Naive thymus-derived CD4-positive, alpha-beta T cell (primary cell): ENCODE data around the gene MAP2K3. TPM values are rescaled to one million over a fixed set of nuclear protein-coding genes. Genes with fewer than 3 reads are reported as not detected.
"Not testable (repeated sequence)": the region's sequence is repeated elsewhere in the genome, so short reads cannot be mapped to it uniquely, and the experiment has no call there.

ENCODE experiments used
- ATAC-seq: fragments of 150-1000 bp; cut with Tn5 transposase; 2 replicates; pipeline ENCODE4 v1.10.0; 2021; ENCODE audit warnings: mild to moderate bottlenecking, moderate library complexity
- CTCF ChIA-PET: fragments of 350-600 bp; sonication (Branson Sonifier 250); formaldehyde crosslinking; loops from one replicate; lab custom pipeline; 2021; ENCODE audit warnings: antibody characterized with exemption; lab: Charles Lee
- POLR2A ChIA-PET: fragments of 350-600 bp; sonication (Branson Sonifier 250); formaldehyde crosslinking; loops from one replicate; lab custom pipeline; 2021; ENCODE audit warnings: antibody characterized with exemption, inconsistent platforms; lab: Charles Lee
- DNase-seq, 9 donors: peaks; one replicate each; pipeline versions ENCODE4 v3.0.0 to v3.0.0-alpha.2; 2020 to 2022; ENCODE audit warnings: mixed read lengths in 1 of 9
- H3K27ac ChIP-seq: one replicate; pipeline ENCODE4 v1.7.0; 2013; ENCODE audit warnings: mild to moderate bottlenecking, low read depth, low read length, moderate library complexity
- H3K27me3 ChIP-seq, 2 donors: one replicate each; pipeline ENCODE4 v1.7.0; 2013; ENCODE audit warnings: low read length in 2 of 2, mild to moderate bottlenecking in 2 of 2, moderate library complexity in 2 of 2; ENCODE audit not compliant: control insufficient read depth in 2 of 2, insufficient read depth in 2 of 2
- H3K36me3 ChIP-seq, 3 experiments: 1 replicate in 2 of 3; 2 replicates in 1 of 3; pipeline ENCODE4 v1.7.0; 2013; ENCODE audit warnings: low read length in 3 of 3, mild to moderate bottlenecking in 3 of 3, moderate library complexity in 1 of 3; ENCODE audit not compliant: insufficient read depth in 3 of 3, control insufficient read depth in 2 of 3
- H3K4me1 ChIP-seq, 2 donors: one replicate each; pipeline ENCODE4 v1.7.0; 2013; ENCODE audit warnings: low read length in 2 of 2, mild to moderate bottlenecking in 2 of 2, moderate library complexity in 1 of 2; ENCODE audit not compliant: control insufficient read depth in 2 of 2, insufficient read depth in 2 of 2
- H3K4me3 ChIP-seq: 2 replicates; pipeline ENCODE4 v1.7.0; 2013; ENCODE audit warnings: mild to moderate bottlenecking, low read length
- H3K9me3 ChIP-seq, 3 experiments: 1 replicate in 2 of 3; 2 replicates in 1 of 3; pipeline ENCODE4 v1.7.0; 2013; ENCODE audit warnings: low read length in 3 of 3; ENCODE audit not compliant: control insufficient read depth in 2 of 3
- H3K27ac Mint-ChIP-seq, 9 donors: one replicate each; pipeline ENCODE4 v1.8.0; 2020 to 2022; ENCODE audit warnings: mixed read lengths in 9 of 9, mild to moderate bottlenecking in 8 of 9, moderate library complexity in 5 of 9, inconsistent platforms in 2 of 9
- H3K27me3 Mint-ChIP-seq, 5 donors: one replicate each; pipeline ENCODE4 v1.8.0; 2021 to 2022; ENCODE audit warnings: mixed read lengths in 5 of 5, mild to moderate bottlenecking in 1 of 5
- H3K36me3 Mint-ChIP-seq, 5 donors: one replicate each; pipeline ENCODE4 v1.8.0; 2020 to 2022; ENCODE audit warnings: mixed read lengths in 5 of 5, mild to moderate bottlenecking in 3 of 5, inconsistent platforms in 1 of 5
- H3K4me1 Mint-ChIP-seq, 7 donors: one replicate each; pipeline ENCODE4 v1.8.0; 2020 to 2022; ENCODE audit warnings: mixed read lengths in 7 of 7, mild to moderate bottlenecking in 3 of 7, inconsistent platforms in 1 of 7
- H3K4me3 Mint-ChIP-seq, 10 donors: one replicate each; pipeline ENCODE4 v1.8.0; 2020 to 2022; ENCODE audit warnings: mild to moderate bottlenecking in 10 of 10, mixed read lengths in 10 of 10, moderate library complexity in 6 of 10, inconsistent platforms in 2 of 10
- H3K9me3 Mint-ChIP-seq, 11 donors: one replicate each; pipeline ENCODE4 v1.8.0; 2020 to 2022; ENCODE audit warnings: mixed read lengths in 11 of 11, mild to moderate bottlenecking in 4 of 11, inconsistent platforms in 1 of 11, moderate library complexity in 1 of 11
- intact Hi-C, 2 donors: fragments of 100-400 bp; cut with micrococcal nuclease; formaldehyde crosslinking; loops; one replicate each; pipeline ENCODE4 v1.15.1; 2023
- polyA plus RNA-seq, 2 donors: library from polyadenylated mRNA; unstranded; fragments of 300-500 nt; fragmentation: Illumina TruSeq; gene quantifications; one replicate each; pipeline ENCODE4 v1.2.3, GENCODE V29; 2021
- total RNA-seq, 6 experiments: library from RNA in 5 of 6; stranded (reverse) in 5 of 6; gene quantifications; 1 replicate in 5 of 6; 2 replicates in 1 of 6; pipeline ENCODE4 v1.2.3 and lab custom pipeline; 2021 to 2026

The MAP2K3 gene
- total and polyA plus RNA-seq, 7 experiments from 2014 or later: 37.5 to 127 (median 47.7) TPM

DNA sequence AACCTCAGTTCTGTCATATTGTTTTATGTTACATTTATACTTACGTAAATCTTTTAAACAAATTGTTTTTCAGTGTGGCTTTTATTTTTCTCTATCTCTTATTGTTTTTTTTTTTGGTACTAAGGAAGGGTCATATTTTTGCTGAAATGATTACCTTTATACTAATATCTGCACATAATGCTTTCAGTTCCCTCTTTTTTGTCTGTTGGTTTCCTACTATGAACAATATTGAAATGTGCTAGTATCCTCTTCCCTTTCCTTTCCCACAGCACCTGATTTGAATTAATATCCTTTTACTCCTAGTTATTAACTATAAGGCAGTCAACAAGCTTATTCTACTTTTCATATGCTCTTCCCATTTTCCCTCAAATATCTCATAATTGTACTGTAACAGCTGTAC, 43.4 kb downstream of the MAP2K3 start:
- intact Hi-C loops: loop anchor here in 1 of 2 donors (10.0 kb wide), 1 partner anchor 127 kb away; no protein-coding TSS in a partner anchor

DNA sequence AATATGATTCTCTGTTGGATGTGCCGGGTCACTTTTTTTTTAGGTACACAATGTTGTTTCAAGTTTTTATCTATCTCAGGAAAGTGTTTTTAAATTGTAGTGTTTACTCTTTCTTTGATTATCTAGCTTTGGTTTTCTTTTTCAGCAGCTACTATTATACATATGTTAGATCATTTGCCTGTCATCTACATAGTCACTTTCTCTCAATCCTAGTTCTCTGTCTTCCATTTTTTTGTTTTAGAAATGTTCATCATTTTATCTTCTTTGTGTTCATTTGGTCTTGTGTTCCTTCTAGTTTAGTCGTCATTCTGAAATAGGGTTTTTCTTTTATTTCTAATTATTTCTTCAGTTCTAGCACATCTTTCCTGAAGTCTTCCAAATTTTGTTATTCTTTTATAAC, 44.3 kb downstream of the MAP2K3 start:
- DNase-seq, H3K4me3 ChIP-seq, H3K36me3 ChIP-seq, H3K4me3 Mint-ChIP-seq, H3K36me3 Mint-ChIP-seq, H3K27ac ChIP-seq, H3K4me1 Mint-ChIP-seq, H3K4me1 ChIP-seq, POLR2A ChIA-PET, CTCF ChIA-PET, H3K27me3 ChIP-seq, ATAC-seq, H3K27ac Mint-ChIP-seq, H3K9me3 ChIP-seq: not testable (repeated sequence)
- Mint-ChIP-seq H3K9me3 (peaks cover 0 to 21% (median 6%) of the 10 kb centered on the region in 11 donors), H3K27me3 (peaks cover 0 to 19% (median under 1%) of the 10 kb centered on the region in 5 donors)
- intact Hi-C loops: loop anchor here in 1 of 2 donors (10.0 kb wide), 1 partner anchor 126 kb away; no protein-coding TSS in a partner anchor

More for the DNA sequence above, 43.4 kb downstream of the MAP2K3 start:
- H3K27me3 ChIP-seq, H3K27ac Mint-ChIP-seq, H3K4me1 ChIP-seq, H3K36me3 ChIP-seq, POLR2A ChIA-PET, CTCF ChIA-PET, H3K4me1 Mint-ChIP-seq, DNase-seq, H3K36me3 Mint-ChIP-seq, H3K9me3 ChIP-seq, H3K4me3 Mint-ChIP-seq, H3K27ac ChIP-seq, H3K4me3 ChIP-seq, ATAC-seq: not testable (repeated sequence)
- Mint-ChIP-seq H3K9me3 (peaks cover 0 to 20% (median 6%) of the 10 kb centered on the region in 11 donors), H3K27me3 (peaks cover 0 to 25% (median 9%) of the 10 kb centered on the region in 5 donors)

GRCh38 chr17:21330436-21331160, 46.1 kb downstream of the MAP2K3 start:
- Mint-ChIP-seq H3K9me3 (peaks cover 0 to 16% (median 6%) of the 10 kb centered on the region in 11 donors), H3K27me3 (peaks cover 0 to 12% (median 0%) of the 10 kb centered on the region in 5 donors), H3K36me3 (peaks cover 0 to 1% (median 0%) of the 10 kb centered on the region in 5 donors), H3K27ac (no peak overlapping the region), H3K4me3 (no peak overlapping the region), H3K4me1 (peaks cover 0 to 2% (median 0%) of the 10 kb centered on the region in 7 donors)
- no peaks in the 10 kb centered on the region for H3K36me3 ChIP-seq
- H3K4me3 ChIP-seq: no peak overlapping the region
- H3K9me3 ChIP-seq: no peaks in the 10 kb centered on the region
- no peak for DNase-seq
- no peak for ATAC-seq
- H3K27ac ChIP-seq: no peak overlapping the region
- ChIA-PET POLR2A (no interaction called here), CTCF (no interaction called here)
- H3K27me3 ChIP-seq: no peaks in the 10 kb centered on the region
- intact Hi-C loops: no loop called here
- H3K4me1 ChIP-seq: no peaks in the 10 kb centered on the region

DNA sequence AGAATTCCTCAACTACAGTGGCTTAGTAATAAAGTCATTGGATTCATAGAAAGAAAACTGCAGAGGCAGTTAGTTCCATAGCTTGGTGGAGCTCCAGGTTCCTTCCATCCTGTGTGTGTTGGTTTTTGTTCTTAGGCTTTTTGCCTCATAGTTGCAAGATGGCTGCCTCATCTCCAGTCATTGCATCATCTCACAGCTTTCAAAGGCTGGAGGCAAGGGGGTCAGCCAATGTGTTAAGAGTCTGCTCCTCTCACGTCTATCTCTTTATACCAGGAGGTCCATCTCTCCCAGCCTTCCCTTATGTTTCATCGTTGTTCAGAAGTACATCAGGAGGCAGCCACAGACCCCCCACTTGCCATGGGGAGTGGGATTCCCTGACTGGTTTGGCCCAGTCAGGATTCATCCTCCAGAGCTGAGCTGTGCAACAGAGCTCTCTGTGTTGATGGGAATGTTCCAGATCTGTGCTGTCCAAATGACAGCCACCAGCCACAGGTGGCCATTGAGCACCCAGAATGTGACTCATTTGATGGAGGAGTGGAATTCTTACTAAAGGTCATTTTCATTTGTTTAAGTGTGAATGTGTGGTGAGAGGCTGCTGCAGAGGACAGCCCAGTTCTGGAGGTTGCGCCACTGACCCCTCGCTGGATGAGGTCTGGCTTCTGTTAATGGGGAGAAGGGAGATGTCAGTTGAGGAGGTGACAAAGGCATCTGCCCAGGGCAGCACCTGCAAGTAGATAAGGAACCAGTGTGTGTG, 52.2 kb downstream of the MAP2K3 start:
- H3K4me1 Mint-ChIP-seq, CTCF ChIA-PET, H3K9me3 ChIP-seq, H3K9me3 Mint-ChIP-seq, DNase-seq, H3K36me3 ChIP-seq, ATAC-seq, H3K36me3 Mint-ChIP-seq, H3K27me3 Mint-ChIP-seq, intact Hi-C loops, H3K4me1 ChIP-seq, H3K27ac ChIP-seq, H3K27ac Mint-ChIP-seq, H3K27me3 ChIP-seq, H3K4me3 Mint-ChIP-seq, H3K4me3 ChIP-seq: not testable (repeated sequence)
- POLR2A ChIA-PET: interaction anchor here (0.5 kb wide), 1 partner anchor 9 kb away, joined by 3 read pairs; no protein-coding TSS in a partner anchor

- H3K4me3 Mint-ChIP-seq, H3K9me3 ChIP-seq, H3K9me3 Mint-ChIP-seq, intact Hi-C loops, H3K4me1 Mint-ChIP-seq, H3K27ac ChIP-seq, H3K27me3 Mint-ChIP-seq, H3K27me3 ChIP-seq, CTCF ChIA-PET, H3K36me3 Mint-ChIP-seq, H3K36me3 ChIP-seq, H3K27ac Mint-ChIP-seq, H3K4me3 ChIP-seq, H3K4me1 ChIP-seq, ATAC-seq, DNase-seq: not testable (repeated sequence)
- POLR2A ChIA-PET: interaction anchor here (0.5 kb wide), 1 partner anchor 722 kb away, joined by 4 read pairs; no protein-coding TSS in a partner anchor
Observed at GRCh38 chr17:21337981-21338625, 53.6 kb downstream of the MAP2K3 start.

DNA sequence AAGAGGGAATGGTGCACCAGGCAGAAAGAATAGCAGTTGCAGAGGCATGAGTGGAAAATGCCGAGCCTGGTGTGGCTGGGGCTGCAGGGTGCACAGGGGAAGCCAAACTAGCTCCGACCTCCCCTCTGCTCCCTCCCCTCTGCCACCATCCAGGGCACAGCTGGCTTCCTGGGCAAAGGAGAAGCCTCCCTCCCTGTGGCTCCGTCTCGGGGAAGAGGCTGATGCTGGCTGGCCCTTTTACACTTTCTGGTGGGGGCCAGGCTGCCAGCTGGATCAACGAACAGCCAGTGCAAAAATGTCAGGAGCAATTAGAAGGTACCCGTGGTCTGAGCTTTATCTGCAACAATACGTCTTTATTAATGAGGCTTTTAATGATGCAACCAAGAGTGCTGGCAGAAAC, 54.5 kb downstream of the MAP2K3 start:
- no peak overlapping the region for H3K4me3 ChIP-seq
- no peaks in the 10 kb centered on the region for H3K4me1 ChIP-seq
- Mint-ChIP-seq H3K4me3 (no peak overlapping the region), H3K36me3 (no peaks in the 10 kb centered on the region), H3K4me1 (no peaks in the 10 kb centered on the region), H3K9me3 (peaks cover 0 to 5% (median 0%) of the 10 kb centered on the region in 11 donors), H3K27me3 (peaks cover 0 to 3% (median 0%) of the 10 kb centered on the region in 5 donors), H3K27ac (no peak overlapping the region)
- POLR2A ChIA-PET: no interaction called here
- ATAC-seq (no peak), DNase-seq (no peak)
- no peak overlapping the region for H3K27ac ChIP-seq
- no peaks in the 10 kb centered on the region for H3K9me3 ChIP-seq
- intact Hi-C loops: no loop called here
- no peaks in the 10 kb centered on the region for H3K27me3 ChIP-seq
- no peaks in the 10 kb centered on the region for H3K36me3 ChIP-seq
- CTCF ChIA-PET: no interaction called here
